ENCODE data around the gene SUFU. TPM values are rescaled to one million over a fixed set of nuclear protein-coding genes. Genes with fewer than 3 reads are reported as not detected.

Gene SUFU
- total RNA-seq, 1 donor from 2014 or later = 8.9 TPM

- DNase-seq (ENCODE audit: low read depth) = no peak
- TF ChIP-seq CTCF (IDR thresholded peaks at IDR 0.05; ENCODE audit: insufficient read depth, low read length, poor library complexity, severe bottlenecking) = no peak
- Histone ChIP-seq H3K4me3 (ENCODE audit: low read depth, low read length) (no peak overlapping the region), H3K27me3 (ENCODE audit: control insufficient read depth, insufficient read depth, low read length) (no peaks in the 10 kb centered on the region), H3K36me3 (ENCODE audit: control insufficient read depth, insufficient read depth, low read length) (no peaks in the 10 kb centered on the region)
Observed at GRCh38 chr10:102505462-102506115, 1.8 kb downstream of the SUFU start.

GRCh38 chr10:102507521-102507920 lies 3.7 kb downstream of the SUFU start:
- no peak for DNase-seq (ENCODE audit: low read depth)

GRCh38 chr10:102508506-102508905 lies 4.7 kb downstream of the SUFU start:
- Histone ChIP-seq H3K4me3 (ENCODE audit: low read depth, low read length) (no peak overlapping the region), H3K27me3 (ENCODE audit: control insufficient read depth, insufficient read depth, low read length) (no peaks in the 10 kb centered on the region), H3K36me3 (ENCODE audit: control insufficient read depth, insufficient read depth, low read length) (no peaks in the 10 kb centered on the region)
- no peak for TF ChIP-seq CTCF (IDR thresholded peaks at IDR 0.05; ENCODE audit: insufficient read depth, low read length, poor library complexity, severe bottlenecking)
- no peak for DNase-seq (ENCODE audit: low read depth)

More at GRCh38 chr10:102507521-102507920, 3.7 kb downstream of the SUFU start:
- no peaks in the 10 kb centered on the region for H3K27me3 ChIP-seq (ENCODE audit: control insufficient read depth, insufficient read depth, low read length)
- no peaks in the 10 kb centered on the region for H3K36me3 ChIP-seq (ENCODE audit: control insufficient read depth, insufficient read depth, low read length)
- H3K4me3 ChIP-seq (ENCODE audit: low read depth, low read length) = no peak overlapping the region
- no peak for TF ChIP-seq CTCF (IDR thresholded peaks at IDR 0.05; ENCODE audit: insufficient read depth, low read length, poor library complexity, severe bottlenecking)

GRCh38 chr10:102509387-102509786 lies 5.6 kb downstream of the SUFU start:
- no peak overlapping the region for H3K4me3 ChIP-seq (ENCODE audit: low read depth, low read length)
- no peak for DNase-seq (ENCODE audit: low read depth)
- H3K36me3 ChIP-seq (ENCODE audit: control insufficient read depth, insufficient read depth, low read length) = no peaks in the 10 kb centered on the region
- no peaks in the 10 kb centered on the region for H3K27me3 ChIP-seq (ENCODE audit: control insufficient read depth, insufficient read depth, low read length)
- no peak for TF ChIP-seq CTCF (IDR thresholded peaks at IDR 0.05; ENCODE audit: insufficient read depth, low read length, poor library complexity, severe bottlenecking)

- H3K36me3 ChIP-seq (ENCODE audit: control insufficient read depth, insufficient read depth, low read length) = peaks cover 2% of the 10 kb centered on the region
- DNase-seq (ENCODE audit: low read depth) = no peak
- H3K27me3 ChIP-seq (ENCODE audit: control insufficient read depth, insufficient read depth, low read length) = no peaks in the 10 kb centered on the region
- H3K4me3 ChIP-seq (ENCODE audit: low read depth, low read length) = no peak overlapping the region
- no peak for TF ChIP-seq CTCF (IDR thresholded peaks at IDR 0.05; ENCODE audit: insufficient read depth, low read length, poor library complexity, severe bottlenecking)
Observed at GRCh38 chr10:102511583-102512274, 8.0 kb downstream of the SUFU start.

Data from kidney epithelial cell (primary cell).